HepG2 (cell line): ENCODE measurements around the gene SLC43A1. TPM values are rescaled to one million over a fixed set of nuclear protein-coding genes. Genes with fewer than 3 reads are reported as not detected.
A peak's percentile ranks its signal among the peaks of the same experiment; 100 is the strongest.

Experiments used
- BHLHE40 ChIP-seq: IDR thresholded peaks from 2 replicates; pipeline ENCODE4 v1.6.1; 2011; ENCODE audit warnings: low read length, improper control_type of control experiment
- CHD4 ChIP-seq: fragments of 200-600 bp; sonication (generic); IDR thresholded peaks from 2 replicates; pipeline ENCODE4 v1.7.0; 2017; ENCODE audit warnings: mild to moderate bottlenecking, low read length, borderline replicate concordance
- DPF2 ChIP-seq: sonication (generic); formaldehyde crosslinking; IDR thresholded peaks from 2 replicates; pipeline ENCODE4 v1.4.0; 2020; ENCODE audit warnings: mild to moderate bottlenecking, low read depth, missing genetic modification reagents, borderline replicate concordance
- GRHL1 ChIP-seq: sonication (generic); formaldehyde crosslinking; conservative IDR thresholded peaks from 2 replicates; pipeline ENCODE4 v1.8.0; 2022; ENCODE audit warnings: missing genetic modification reagents
- GTF3A ChIP-seq: sonication (generic); formaldehyde crosslinking; conservative IDR thresholded peaks from 2 replicates; pipeline ENCODE4 v1.4.0; 2020; ENCODE audit warnings: mild to moderate bottlenecking, missing genetic modification reagents
- IRF1 ChIP-seq: sonication (generic); formaldehyde crosslinking; IDR thresholded peaks from 2 replicates; pipeline ENCODE4 v1.4.0; 2020; ENCODE audit warnings: low read depth, mild to moderate bottlenecking, missing genetic modification reagents
- ISX ChIP-seq: sonication (generic); formaldehyde crosslinking; conservative IDR thresholded peaks from 2 replicates; pipeline ENCODE4 v1.5.0; 2020; ENCODE audit warnings: missing genetic modification reagents
- NCOA5 ChIP-seq: sonication (generic); formaldehyde crosslinking; IDR thresholded peaks from 2 replicates; pipeline ENCODE4 v1.4.0; 2020; ENCODE audit warnings: missing genetic modification reagents
- PAXIP1 ChIP-seq: sonication (generic); formaldehyde crosslinking; conservative IDR thresholded peaks from 2 replicates; pipeline ENCODE4 v1.4.0; 2020; ENCODE audit warnings: mild to moderate bottlenecking, missing genetic modification reagents, moderate library complexity
- RARA ChIP-seq: IDR thresholded peaks from 2 replicates; pipeline ENCODE4 v1.6.1; 2016; ENCODE audit warnings: missing genetic modification reagents, missing compliant biosample characterization
- RBFOX2 ChIP-seq: fragments of 200-400 bp; formaldehyde crosslinking; IDR thresholded peaks from 2 replicates; pipeline ENCODE4 v1.6.1; 2017; ENCODE audit warnings: low read depth, mild to moderate bottlenecking, low read length
- SATB2 ChIP-seq: sonication (generic); formaldehyde crosslinking; IDR thresholded peaks from 2 replicates; pipeline ENCODE4 v1.5.0; 2020; ENCODE audit warnings: missing genetic modification reagents
- SRSF4 ChIP-seq: fragments of 200-400 bp; formaldehyde crosslinking; IDR thresholded peaks from one replicate; pipeline ENCODE4 v1.6.1; 2018; ENCODE audit warnings: mild to moderate bottlenecking, low read depth, low read length, moderate library complexity; ENCODE audit not compliant: poor library complexity, severe bottlenecking
- SRSF9 ChIP-seq: fragments of 200-400 bp; formaldehyde crosslinking; IDR thresholded peaks from 2 replicates; pipeline ENCODE4 v1.6.1; 2018; ENCODE audit warnings: borderline replicate concordance, mild to moderate bottlenecking, low read depth, low read length; ENCODE audit not compliant: insufficient read depth, poor library complexity, severe bottlenecking
- TGIF2 ChIP-seq: IDR thresholded peaks from 2 replicates; pipeline ENCODE4 v1.6.1; 2016; ENCODE audit warnings: control low read depth, missing compliant biosample characterization
- THAP8 ChIP-seq: sonication (generic); formaldehyde crosslinking; IDR thresholded peaks from 2 replicates; pipeline ENCODE4 v1.5.1; 2020; ENCODE audit warnings: missing genetic modification reagents, mild to moderate bottlenecking, borderline replicate concordance
- XRCC5 ChIP-seq: fragments of 200-400 bp; formaldehyde crosslinking; optimal IDR thresholded peaks from 2 replicates; pipeline ENCODE3; 2017; ENCODE audit warnings: mild to moderate bottlenecking, low read length
- ZFP41 ChIP-seq: sonication (generic); formaldehyde crosslinking; IDR thresholded peaks from 2 replicates; pipeline ENCODE4 v1.4.0; 2020; ENCODE audit warnings: mild to moderate bottlenecking, missing genetic modification reagents, borderline replicate concordance
- ZNF136 ChIP-seq: sonication (generic); formaldehyde crosslinking; IDR thresholded peaks from 2 replicates; pipeline ENCODE4 v1.8.1; 2022; ENCODE audit warnings: low read depth, mild to moderate bottlenecking, moderate library complexity, missing genetic modification reagents
- ZNF619 ChIP-seq: sonication (generic); formaldehyde crosslinking; IDR thresholded peaks from 2 replicates; pipeline ENCODE4 v1.4.0; 2020; ENCODE audit warnings: mild to moderate bottlenecking, missing genetic modification reagents
- ZNF713 ChIP-seq: sonication (generic); formaldehyde crosslinking; IDR thresholded peaks from 2 replicates; pipeline ENCODE4 v1.4.0; 2020; ENCODE audit warnings: mild to moderate bottlenecking, missing genetic modification reagents
- polyA plus RNA-seq, 8 experiments: library from polyadenylated mRNA; depleted of rRNA in 3 of 8; stranded (reverse) in 7 of 8; unstranded in 1 of 8; fragments of >200 nt; fragmentation: Illumina TruSeq in 4 of 8; extraction: Trizol in 4 of 8; gene quantifications; 2 replicates each; pipeline versions ENCODE4 v1.2.1 to v1.2.3, GENCODE V29; 2011 to 2016; ENCODE audit warnings: low read depth in 4 of 8, missing spikeins in 1 of 8, mixed read lengths in 1 of 8; ENCODE audit not compliant: insufficient read depth in 1 of 8
- total RNA-seq, 5 experiments: library from RNA; depleted of rRNA; stranded (reverse); fragments of >200 nt; fragmentation: Illumina TruSeq; extraction: Trizol; gene quantifications; 2 replicates each; pipeline ENCODE4 v1.2.3, GENCODE V29; 2016; ENCODE audit warnings: low read depth in 1 of 5

SLC43A1 gene
- total and polyA plus RNA-seq, 2 of the 13 experiments (the other 11 are each of a cell fraction or from before 2014, with no cell fraction given): 72.3 to 87.6 TPM

- TF ChIP-seq PAXIP1: peak; percentile 85
- TF ChIP-seq ZFP41 (CRISPR knock-in tag): no peak
- TF ChIP-seq IRF1: no peak
- no peak for TF ChIP-seq XRCC5
- TF ChIP-seq ISX (CRISPR knock-in tag): no peak
- TF ChIP-seq SATB2 (CRISPR knock-in tag): no peak
- TF ChIP-seq TGIF2 (CRISPR knock-in tag): no peak
- TF ChIP-seq ZNF619 (CRISPR knock-in tag): no peak
- no peak for TF ChIP-seq GRHL1
- TF ChIP-seq RBFOX2: no peak
- no peak for TF ChIP-seq NCOA5 (CRISPR knock-in tag)
- TF ChIP-seq CHD4: no peak
- TF ChIP-seq THAP8 (CRISPR knock-in tag): no peak
- peak; percentile 40; the same call in 1 of the 2 replicates for TF ChIP-seq DPF2 (CRISPR knock-in tag)
- TF ChIP-seq ZNF136: no peak
- no peak for TF ChIP-seq BHLHE40
- no peak for TF ChIP-seq GTF3A (CRISPR knock-in tag)
- TF ChIP-seq RARA: peak; percentile 87
- no peak for TF ChIP-seq SRSF4
- TF ChIP-seq ZNF713: no peak
- no peak for TF ChIP-seq SRSF9
These were observed 12.6 kb downstream of the SLC43A1 start (continued) for GRCh38 chr11:57502870-57503269.
